Measurements from ENCODE around the gene DDX51.
"Not testable (repeated sequence)": the region's sequence is repeated elsewhere in the genome, so short reads cannot be mapped to it uniquely, and the experiment has no call there.

The DDX51 gene

DNA sequence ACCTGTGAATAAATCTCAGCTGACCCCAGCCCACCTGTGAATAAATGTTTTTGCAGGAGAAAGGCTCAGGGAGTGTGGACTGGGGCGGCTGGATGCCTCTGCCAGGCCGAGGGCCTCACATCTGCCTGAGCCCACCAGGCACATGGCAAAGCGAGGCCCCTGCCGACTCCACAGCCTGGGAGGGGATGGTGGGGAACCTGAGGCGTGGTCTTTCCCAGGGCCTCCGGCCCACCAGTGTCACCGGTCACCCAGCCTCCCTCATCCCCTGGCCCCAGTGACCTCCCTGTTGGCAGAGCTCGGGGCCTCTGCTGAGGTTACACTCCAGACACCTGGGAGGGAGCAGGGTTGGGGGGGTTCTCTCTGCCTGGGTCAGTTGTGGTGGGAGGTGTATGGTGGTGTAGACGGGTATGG, 8.3 kb upstream of the DDX51 start:
- DNase-seq (ENCODE audit: extremely low read depth, low read depth): no peak
- no peak overlapping the region for H3K4me3 ChIP-seq (replicated peaks; ENCODE audit: low read depth, low read length)
- no peak for TF ChIP-seq CTCF (IDR thresholded peaks at IDR 0.05; ENCODE audit: low read depth, low read length, missing control alignments)

- no peak overlapping the region for H3K4me3 ChIP-seq (replicated peaks; ENCODE audit: low read depth, low read length)
- no peak for TF ChIP-seq CTCF (IDR thresholded peaks at IDR 0.05; ENCODE audit: low read depth, low read length, missing control alignments)
- no peak for DNase-seq (ENCODE audit: extremely low read depth, low read depth)
These were observed 7.8 kb upstream of the DDX51 start for GRCh38 chr12:132151766-132152410.

DNA sequence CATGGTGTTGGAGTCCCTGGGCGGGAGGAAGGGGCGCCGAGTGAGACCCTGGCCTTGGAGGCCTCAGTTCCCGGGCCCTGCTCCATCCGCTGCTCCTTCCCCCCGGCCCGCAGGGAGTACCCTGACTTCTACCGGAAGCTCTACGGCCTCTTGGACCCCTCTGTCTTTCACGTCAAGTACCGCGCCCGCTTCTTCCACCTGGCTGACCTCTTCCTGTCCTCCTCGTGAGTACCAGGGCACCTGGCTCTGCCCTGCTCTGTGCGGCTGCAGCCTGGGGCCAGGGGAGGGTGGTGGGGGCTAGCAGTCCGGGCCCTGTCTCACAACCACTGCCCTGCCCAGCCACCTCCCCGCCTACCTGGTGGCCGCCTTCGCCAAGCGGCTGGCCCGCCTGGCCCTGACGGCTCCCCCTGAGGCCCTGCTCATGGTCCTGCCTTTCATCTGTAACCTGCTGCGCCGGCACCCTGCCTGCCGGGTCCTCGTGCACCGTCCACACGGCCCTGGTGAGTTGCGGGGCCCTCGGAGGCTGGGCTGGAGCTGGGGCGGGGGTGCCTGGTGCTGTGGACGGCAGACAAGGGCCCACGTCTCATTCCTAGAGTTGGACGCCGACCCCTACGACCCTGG, 7.1 kb upstream of the DDX51 start:
- no peak overlapping the region for H3K4me3 ChIP-seq (replicated peaks; ENCODE audit: low read depth, low read length)
- no peak for TF ChIP-seq CTCF (IDR thresholded peaks at IDR 0.05; ENCODE audit: low read depth, low read length, missing control alignments)
- no peak for DNase-seq (ENCODE audit: extremely low read depth, low read depth)

DNA sequence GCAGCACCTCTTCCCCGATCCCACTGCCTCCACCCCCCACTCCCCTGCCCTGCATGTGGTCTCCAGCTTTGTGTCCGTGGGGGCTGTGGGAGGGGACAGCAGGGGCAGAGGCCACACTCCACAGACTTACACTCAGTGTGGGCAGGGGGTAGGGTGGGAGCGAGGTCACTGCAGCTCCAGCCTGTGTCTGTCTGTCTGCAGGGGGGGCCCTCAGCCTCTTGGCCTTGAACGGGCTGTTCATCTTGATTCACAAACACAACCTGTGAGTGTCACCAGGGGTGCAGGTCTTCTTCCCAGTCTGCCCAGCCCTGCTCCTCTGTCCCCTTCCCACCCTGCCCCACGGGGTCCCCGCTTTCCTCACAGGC, 6.6 kb upstream of the DDX51 start:
- no peak overlapping the region for H3K4me3 ChIP-seq (replicated peaks; ENCODE audit: low read depth, low read length)
- no peak for TF ChIP-seq CTCF (IDR thresholded peaks at IDR 0.05; ENCODE audit: low read depth, low read length, missing control alignments)
- no peak for DNase-seq (ENCODE audit: extremely low read depth, low read depth)

DNA sequence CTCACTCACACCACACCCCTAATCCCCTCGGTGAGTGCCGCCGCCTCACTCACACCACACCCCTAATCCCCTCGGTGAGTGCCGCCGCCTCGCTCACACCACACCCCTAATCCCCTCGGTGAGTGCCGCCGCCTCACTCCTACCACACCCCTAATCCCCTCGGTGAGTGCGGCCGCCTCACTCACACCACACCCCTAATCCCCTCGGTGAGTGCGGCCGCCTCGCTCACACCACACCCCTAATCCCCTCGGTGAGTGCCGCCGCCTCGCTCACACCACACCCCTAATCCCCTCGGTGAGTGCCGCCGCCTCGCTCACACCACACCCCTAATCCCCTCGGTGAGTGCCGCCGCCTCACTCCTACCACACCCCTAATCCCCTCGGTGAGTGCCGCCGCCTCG, 5.4 kb upstream of the DDX51 start:
- H3K4me3 ChIP-seq (replicated peaks; ENCODE audit: low read depth, low read length): not testable (repeated sequence)

GRCh38 chr12:132148368-132149045, 4.4 kb upstream of the DDX51 start:
- no peak for DNase-seq (ENCODE audit: extremely low read depth, low read depth)
- H3K4me3 ChIP-seq (replicated peaks; ENCODE audit: low read depth, low read length): no peak overlapping the region
- no peak for TF ChIP-seq CTCF (IDR thresholded peaks at IDR 0.05; ENCODE audit: low read depth, low read length, missing control alignments)

More for the DNA sequence above, 5.4 kb upstream of the DDX51 start:
- not testable (repeated sequence) for DNase-seq (ENCODE audit: extremely low read depth, low read depth)
